GM23338 (cell line): ENCODE results near the gene SNCB. TPM values are rescaled to one million over a fixed set of nuclear protein-coding genes. Genes with fewer than 3 reads are reported as not detected.
A peak's percentile ranks its signal among the peaks of the same experiment; 100 is the strongest.

Source experiments
- ATAC-seq: fragments of 200-7000 bp; cut with Tn5 transposase; 3 replicates; pipeline ENCODE4 v1.9.1; 2020
- DNase-seq: peaks from one replicate; pipeline ENCODE4 v3.0.0-alpha.2; 2015; ENCODE audit warnings: low spot score
- H2AFZ ChIP-seq: fragments of 200-600 bp; sonication (generic); 2 replicates; pipeline ENCODE4 v1.8.0; 2016; ENCODE audit warnings: antibody characterized with exemption, mild to moderate bottlenecking, moderate library complexity
- H3F3A ChIP-seq: fragments of 200-600 bp; sonication (generic); replicated peaks from 2 replicates; pipeline ENCODE4 v1.8.0; 2017; ENCODE audit warnings: antibody characterized with exemption, mixed run types, low read depth
- H3K27ac ChIP-seq: fragments of 200-600 bp; sonication (generic); 2 replicates; pipeline ENCODE4 v1.6.1; 2016; ENCODE audit warnings: low read depth
- H3K27me3 ChIP-seq: fragments of 200-600 bp; sonication (generic); 2 replicates; pipeline ENCODE4 v1.8.0; 2016; ENCODE audit warnings: mild to moderate bottlenecking, mixed run types, moderate library complexity; ENCODE audit not compliant: insufficient read depth
- H3K36me3 ChIP-seq: fragments of 200-600 bp; sonication (generic); 2 replicates; pipeline ENCODE4 v1.8.0; 2016; ENCODE audit warnings: mild to moderate bottlenecking; ENCODE audit not compliant: insufficient read depth
- H3K4me1 ChIP-seq: fragments of 200-600 bp; sonication (generic); 2 replicates; pipeline ENCODE4 v1.8.0; 2016; ENCODE audit warnings: mild to moderate bottlenecking, moderate library complexity; ENCODE audit not compliant: insufficient read depth
- H3K4me2 ChIP-seq: fragments of 200-600 bp; sonication (generic); 2 replicates; pipeline ENCODE4 v1.7.1; 2017; ENCODE audit warnings: mixed run types
- H3K4me3 ChIP-seq: fragments of 200-600 bp; sonication (generic); 2 replicates; pipeline ENCODE4 v1.6.1; 2016; ENCODE audit warnings: mixed run types
- H3K79me2 ChIP-seq: fragments of 200-600 bp; sonication (generic); replicated peaks from 2 replicates; pipeline ENCODE4 v1.8.0; 2017; ENCODE audit warnings: mild to moderate bottlenecking; ENCODE audit not compliant: insufficient read depth
- H3K9me2 ChIP-seq: fragments of 200-600 bp; sonication (generic); 2 replicates; pipeline ENCODE4 v1.8.0; 2017; ENCODE audit not compliant: insufficient read depth
- H4K20me1 ChIP-seq: fragments of 200-600 bp; sonication (generic); replicated peaks from 2 replicates; pipeline ENCODE4 v1.8.0; 2017; ENCODE audit warnings: mild to moderate bottlenecking; ENCODE audit not compliant: insufficient read depth
- H3K27ac Mint-ChIP-seq: 2 replicates; pipeline ENCODE4 v1.8.0; 2020; ENCODE audit warnings: inconsistent platforms, mild to moderate bottlenecking, moderate library complexity, mixed read lengths
- H3K27me3 Mint-ChIP-seq: 3 replicates; pipeline ENCODE4 v1.8.0; 2022; ENCODE audit warnings: low read depth, mild to moderate bottlenecking, moderate library complexity, mixed read lengths, inconsistent platforms; ENCODE audit not compliant: insufficient read depth, poor library complexity
- H3K36me3 Mint-ChIP-seq: 3 replicates; pipeline ENCODE4 v1.8.0; 2021; ENCODE audit warnings: low read depth, mild to moderate bottlenecking, inconsistent platforms, moderate library complexity, mixed read lengths
- H3K4me1 Mint-ChIP-seq: 3 replicates; pipeline ENCODE4 v1.8.0; 2020; ENCODE audit warnings: mild to moderate bottlenecking, inconsistent platforms, mixed read lengths
- H3K4me3 Mint-ChIP-seq: 3 replicates; pipeline ENCODE4 v1.8.0; 2021; ENCODE audit warnings: moderate library complexity, mild to moderate bottlenecking, inconsistent platforms, mixed read lengths
- H3K9me3 Mint-ChIP-seq: 3 replicates; pipeline ENCODE4 v1.8.0; 2020; ENCODE audit warnings: moderate library complexity, mild to moderate bottlenecking, inconsistent platforms, mixed read lengths
- POLR2AphosphoS5 ChIP-seq: IDR thresholded peaks from 2 replicates; pipeline ENCODE4 v1.6.1; 2016; ENCODE audit warnings: antibody characterized with exemption, low read depth
- ZNF331 ChIP-seq: fragments of 250-450 bp; sonication (Bioruptor Pico); IDR thresholded peaks from 2 replicates; pipeline ENCODE4 v1.5.0; 2020; ENCODE audit warnings: low read depth, mild to moderate bottlenecking, moderate library complexity
- polyA plus RNA-seq: library from polyadenylated mRNA; unstranded; fragments of >200 nt; fragmentation: Nextera tagmentation; extraction: Ambion mirVana; gene quantifications from 2 replicates; pipeline ENCODE4 v1.2.1, GENCODE V29; 2016
- total RNA-seq: library from RNA; depleted of rRNA; stranded (reverse); fragments of >200 nt; shearing (Covaris generic); gene quantifications from 2 replicates; pipeline ENCODE4 v1.2.3, GENCODE V29; 2014
- TF ChIP-seq, protein P1 (sequence below): fragments of 250-450 bp; sonication (Bioruptor Pico); IDR thresholded peaks from 2 replicates; pipeline ENCODE4 v1.5.0; 2020; ENCODE audit warnings: mild to moderate bottlenecking, moderate library complexity

SNCB gene
- total and polyA plus RNA-seq, 2 experiments from 2014 or later = 3.6 to 13.5 TPM

GRCh38 chr5:176618783-176619182 lies 11.6 kb downstream of the SNCB start:
- peak overlapping the region; percentile 66; the same call in 1 of the 2 replicates for H2AFZ ChIP-seq
- no peaks in the 10 kb centered on the region; the same call in 1 of the 2 replicates for H3K4me1 ChIP-seq
- Mint-ChIP-seq H3K4me3 (peak overlapping the region; percentile 59; the same call in 2 of the 3 replicates), H3K36me3 (no peaks in the 10 kb centered on the region), H3K4me1 (peaks cover 6% of the 10 kb centered on the region), H3K9me3 (no peaks in the 10 kb centered on the region; the same call in 2 of the 3 replicates), H3K27ac (no peak overlapping the region), H3K27me3 (peaks cover 45% of the 10 kb centered on the region)
- H3K4me3 ChIP-seq = peak overlapping the region; percentile 49
- peaks cover 38% of the 10 kb centered on the region for H3K27me3 ChIP-seq
- no peaks in the 10 kb centered on the region for H3K9me2 ChIP-seq
- no peak overlapping the region for H3K27ac ChIP-seq
- no peaks in the 10 kb centered on the region for H4K20me1 ChIP-seq
- no peaks in the 10 kb centered on the region for H3K36me3 ChIP-seq
- ATAC-seq (peak; percentile 4; the same call in 2 of the 3 replicates), DNase-seq (no peak)
- H3K4me2 ChIP-seq = peak overlapping the region; percentile 75
- no peak for TF ChIP-seq ZNF331 (CRISPR knock-in tag)
- no peaks in the 10 kb centered on the region for H3K79me2 ChIP-seq
- no peaks in the 10 kb centered on the region for H3F3A ChIP-seq

- Mint-ChIP-seq H3K4me3 (no peak overlapping the region), H3K27ac (no peak overlapping the region), H3K27me3 (peaks cover 47% of the 10 kb centered on the region), H3K9me3 (no peaks in the 10 kb centered on the region), H3K36me3 (no peaks in the 10 kb centered on the region), H3K4me1 (peaks cover 22% of the 10 kb centered on the region)
- Histone ChIP-seq H3K27me3 (peaks cover 38% of the 10 kb centered on the region), H3K79me2 (no peaks in the 10 kb centered on the region), H3K27ac (no peak overlapping the region), H3K4me2 (no peak overlapping the region), H2AFZ (no peak overlapping the region), H4K20me1 (no peaks in the 10 kb centered on the region), H3F3A (no peaks in the 10 kb centered on the region), H3K36me3 (no peaks in the 10 kb centered on the region), H3K4me1 (no peaks in the 10 kb centered on the region; the same call in 1 of the 2 replicates), H3K9me2 (no peaks in the 10 kb centered on the region), H3K4me3 (no peak overlapping the region)
- DNase-seq = no peak
- TF ChIP-seq, protein P1, sequence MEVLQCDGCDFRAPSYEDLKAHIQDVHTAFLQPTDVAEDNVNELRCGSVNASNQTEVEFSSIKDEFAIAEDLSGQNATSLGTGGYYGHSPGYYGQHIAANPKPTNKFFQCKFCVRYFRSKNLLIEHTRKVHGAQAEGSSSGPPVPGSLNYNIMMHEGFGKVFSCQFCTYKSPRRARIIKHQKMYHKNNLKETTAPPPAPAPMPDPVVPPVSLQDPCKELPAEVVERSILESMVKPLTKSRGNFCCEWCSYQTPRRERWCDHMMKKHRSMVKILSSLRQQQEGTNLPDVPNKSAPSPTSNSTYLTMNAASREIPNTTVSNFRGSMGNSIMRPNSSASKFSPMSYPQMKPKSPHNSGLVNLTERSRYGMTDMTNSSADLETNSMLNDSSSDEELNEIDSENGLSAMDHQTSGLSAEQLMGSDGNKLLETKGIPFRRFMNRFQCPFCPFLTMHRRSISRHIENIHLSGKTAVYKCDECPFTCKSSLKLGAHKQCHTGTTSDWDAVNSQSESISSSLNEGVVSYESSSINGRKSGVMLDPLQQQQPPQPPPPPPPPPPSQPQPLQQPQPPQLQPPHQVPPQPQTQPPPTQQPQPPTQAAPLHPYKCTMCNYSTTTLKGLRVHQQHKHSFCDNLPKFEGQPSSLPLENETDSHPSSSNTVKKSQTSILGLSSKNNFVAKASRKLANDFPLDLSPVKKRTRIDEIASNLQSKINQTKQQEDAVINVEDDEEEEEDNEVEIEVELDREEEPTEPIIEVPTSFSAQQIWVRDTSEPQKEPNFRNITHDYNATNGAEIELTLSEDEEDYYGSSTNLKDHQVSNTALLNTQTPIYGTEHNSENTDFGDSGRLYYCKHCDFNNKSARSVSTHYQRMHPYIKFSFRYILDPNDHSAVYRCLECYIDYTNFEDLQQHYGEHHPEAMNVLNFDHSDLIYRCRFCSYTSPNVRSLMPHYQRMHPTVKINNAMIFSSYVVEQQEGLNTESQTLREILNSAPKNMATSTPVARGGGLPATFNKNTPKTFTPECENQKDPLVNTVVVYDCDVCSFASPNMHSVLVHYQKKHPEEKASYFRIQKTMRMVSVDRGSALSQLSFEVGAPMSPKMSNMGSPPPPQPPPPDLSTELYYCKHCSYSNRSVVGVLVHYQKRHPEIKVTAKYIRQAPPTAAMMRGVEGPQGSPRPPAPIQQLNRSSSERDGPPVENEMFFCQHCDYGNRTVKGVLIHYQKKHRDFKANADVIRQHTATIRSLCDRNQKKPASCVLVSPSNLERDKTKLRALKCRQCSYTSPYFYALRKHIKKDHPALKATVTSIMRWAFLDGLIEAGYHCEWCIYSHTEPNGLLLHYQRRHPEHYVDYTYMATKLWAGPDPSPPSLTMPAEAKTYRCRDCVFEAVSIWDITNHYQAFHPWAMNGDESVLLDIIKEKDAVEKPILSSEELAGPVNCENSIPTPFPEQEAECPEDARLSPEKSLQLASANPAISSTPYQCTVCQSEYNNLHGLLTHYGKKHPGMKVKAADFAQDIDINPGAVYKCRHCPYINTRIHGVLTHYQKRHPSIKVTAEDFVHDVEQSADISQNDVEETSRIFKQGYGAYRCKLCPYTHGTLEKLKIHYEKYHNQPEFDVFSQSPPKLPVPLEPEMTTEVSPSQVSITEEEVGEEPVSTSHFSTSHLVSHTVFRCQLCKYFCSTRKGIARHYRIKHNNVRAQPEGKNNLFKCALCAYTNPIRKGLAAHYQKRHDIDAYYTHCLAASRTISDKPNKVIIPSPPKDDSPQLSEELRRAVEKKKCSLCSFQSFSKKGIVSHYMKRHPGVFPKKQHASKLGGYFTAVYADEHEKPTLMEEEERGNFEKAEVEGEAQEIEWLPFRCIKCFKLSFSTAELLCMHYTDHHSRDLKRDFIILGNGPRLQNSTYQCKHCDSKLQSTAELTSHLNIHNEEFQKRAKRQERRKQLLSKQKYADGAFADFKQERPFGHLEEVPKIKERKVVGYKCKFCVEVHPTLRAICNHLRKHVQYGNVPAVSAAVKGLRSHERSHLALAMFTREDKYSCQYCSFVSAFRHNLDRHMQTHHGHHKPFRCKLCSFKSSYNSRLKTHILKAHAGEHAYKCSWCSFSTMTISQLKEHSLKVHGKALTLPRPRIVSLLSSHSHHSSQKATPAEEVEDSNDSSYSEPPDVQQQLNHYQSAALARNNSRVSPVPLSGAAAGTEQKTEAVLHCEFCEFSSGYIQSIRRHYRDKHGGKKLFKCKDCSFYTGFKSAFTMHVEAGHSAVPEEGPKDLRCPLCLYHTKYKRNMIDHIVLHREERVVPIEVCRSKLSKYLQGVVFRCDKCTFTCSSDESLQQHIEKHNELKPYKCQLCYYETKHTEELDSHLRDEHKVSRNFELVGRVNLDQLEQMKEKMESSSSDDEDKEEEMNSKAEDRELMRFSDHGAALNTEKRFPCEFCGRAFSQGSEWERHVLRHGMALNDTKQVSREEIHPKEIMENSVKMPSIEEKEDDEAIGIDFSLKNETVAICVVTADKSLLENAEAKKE (CRISPR knock-in tag) = no peak
- no peak for TF ChIP-seq POLR2AphosphoS5
- ATAC-seq = no peak
These were observed 13.8 kb downstream of the SNCB start for GRCh38 chr5:176616511-176616910.
